IMR-90 (cell line): ENCODE measurements around the gene APOBEC3B. TPM values are rescaled to one million over a fixed set of nuclear protein-coding genes. Genes with fewer than 3 reads are reported as not detected.

ENCODE experiments used
- ATAC-seq: fragments of 200-7000 bp; cut with Tn5 transposase; 2 replicates; pipeline ENCODE4 v1.9.1; 2020; ENCODE audit warnings: low read depth, mild to moderate bottlenecking, moderate library complexity
- BruUV-seq: library from RNA; stranded (reverse); fragments of 400-500 nt; replicated peaks from 2 replicates; lab custom pipeline; 2021; lab: Mats Ljungman, UMichigan
- CTCF ChIA-PET: fragments of 300-600 bp; formaldehyde crosslinking; extraction: SDS; loops from one replicate; lab custom pipeline; 2021; ENCODE audit warnings: antibody characterized with exemption; lab: Yijun Ruan, JAX
- POLR2A ChIA-PET: fragments of 300-600 bp; sonication (Branson Sonifier 250); formaldehyde crosslinking; loops from one replicate; lab custom pipeline; 2022; ENCODE audit warnings: antibody characterized with exemption; ENCODE audit not compliant: unreplicated experiment; lab: Charles Lee
- DNase-seq: peaks from one replicate; pipeline ENCODE4 v3.0.0; 2013
- H2AFZ ChIP-seq: replicated peaks from 2 replicates; pipeline ENCODE3; 2013; ENCODE audit warnings: low read length, mild to moderate bottlenecking; ENCODE audit not compliant: poor library complexity
- H2AK5ac ChIP-seq: 2 replicates; pipeline ENCODE4 v1.6.1; 2013; ENCODE audit warnings: low read depth, low read length, inconsistent platforms
- H2AK9ac ChIP-seq: replicated peaks from 2 replicates; pipeline ENCODE3; 2013; ENCODE audit warnings: mild to moderate bottlenecking, low read depth, low read length, moderate library complexity; ENCODE audit not compliant: poor library complexity
- H2BK120ac ChIP-seq: 2 replicates; pipeline ENCODE4 v1.6.1; 2013; ENCODE audit warnings: low read depth, low read length, inconsistent platforms
- H2BK15ac ChIP-seq: 3 replicates; pipeline ENCODE4 v1.6.1; 2013; ENCODE audit warnings: low read depth, low read length, inconsistent platforms
- H2BK20ac ChIP-seq: 2 replicates; pipeline ENCODE4 v1.6.1; 2013; ENCODE audit warnings: low read depth, mild to moderate bottlenecking, inconsistent platforms, low read length, moderate library complexity
- H2BK5ac ChIP-seq: 2 replicates; pipeline ENCODE4 v1.6.1; 2013; ENCODE audit warnings: mild to moderate bottlenecking, low read depth, low read length, inconsistent platforms; ENCODE audit not compliant: poor library complexity, severe bottlenecking
- H3K14ac ChIP-seq: replicated peaks from 2 replicates; pipeline ENCODE4 v1.6.1; 2013; ENCODE audit warnings: low read depth, low read length, inconsistent platforms
- H3K18ac ChIP-seq: 2 replicates; pipeline ENCODE4 v1.6.1; 2013; ENCODE audit warnings: low read depth, low read length, control low read depth
- H3K23ac ChIP-seq: 2 replicates; pipeline ENCODE4 v1.6.1; 2013; ENCODE audit warnings: low read depth, low read length, inconsistent platforms
- H3K27ac ChIP-seq: 2 replicates; pipeline ENCODE4 v1.5.1; 2013; ENCODE audit warnings: mild to moderate bottlenecking, control low read depth, low read length; ENCODE audit not compliant: insufficient read depth
- H3K27me3 ChIP-seq: 2 replicates; pipeline ENCODE4 v1.6.1; 2013; ENCODE audit warnings: low read length; ENCODE audit not compliant: control insufficient read depth, insufficient read depth
- H3K36me3 ChIP-seq: 2 replicates; pipeline ENCODE4 v1.6.1; 2013; ENCODE audit warnings: low read length, mixed read lengths; ENCODE audit not compliant: control insufficient read depth, insufficient read depth
- H3K4ac ChIP-seq: 2 replicates; pipeline ENCODE4 v1.6.1; 2013; ENCODE audit warnings: low read depth, low read length, inconsistent platforms
- H3K4me1 ChIP-seq: 2 replicates; pipeline ENCODE4 v1.6.1; 2013; ENCODE audit warnings: low read length, mixed read lengths; ENCODE audit not compliant: control insufficient read depth, insufficient read depth
- H3K4me2 ChIP-seq: 2 replicates; pipeline ENCODE4 v1.6.1; 2013; ENCODE audit warnings: low read depth, mild to moderate bottlenecking, control low read depth, low read length, moderate library complexity
- H3K4me3 ChIP-seq: 2 replicates; pipeline ENCODE4 v1.5.1; 2013; ENCODE audit warnings: low read depth, mild to moderate bottlenecking, control low read depth, low read length, moderate library complexity; ENCODE audit not compliant: insufficient read depth
- H3K56ac ChIP-seq: 2 replicates; pipeline ENCODE4 v1.6.1; 2013; ENCODE audit warnings: low read length, inconsistent platforms; ENCODE audit not compliant: insufficient read depth; ENCODE audit errors: extremely low read depth
- H3K79me1 ChIP-seq, 2 experiments: 2 replicates each; pipeline ENCODE4 v1.6.1; 2013; ENCODE audit warnings: low read length in 2 of 2, inconsistent platforms in 1 of 2, low read depth in 1 of 2
- H3K9ac ChIP-seq: 2 replicates; pipeline ENCODE4 v1.6.1; 2013; ENCODE audit warnings: low read depth, low read length, control low read depth
- H3K9me1 ChIP-seq: 2 replicates; pipeline ENCODE4 v1.6.1; 2013; ENCODE audit warnings: low read length, inconsistent platforms; ENCODE audit not compliant: insufficient read depth
- H3K9me3 ChIP-seq: 2 replicates; pipeline ENCODE4 v1.6.1; 2013; ENCODE audit warnings: low read length; ENCODE audit not compliant: control insufficient read depth, insufficient read depth
- H4K20me1 ChIP-seq: 2 replicates; pipeline ENCODE4 v1.6.1; 2013; ENCODE audit warnings: low read length, inconsistent platforms; ENCODE audit not compliant: insufficient read depth
- H4K5ac ChIP-seq: 2 replicates; pipeline ENCODE4 v1.6.1; 2013; ENCODE audit warnings: mild to moderate bottlenecking, low read depth, low read length, control low read depth
- H4K8ac ChIP-seq, 2 experiments: 2 replicates each; pipeline ENCODE4 v1.6.1; 2013; ENCODE audit warnings: low read depth in 2 of 2, low read length in 2 of 2, control low read depth in 1 of 2, inconsistent platforms in 1 of 2
- H4K91ac ChIP-seq: 2 replicates; pipeline ENCODE4 v1.6.1; 2013; ENCODE audit warnings: low read depth, low read length, inconsistent platforms; ENCODE audit not compliant: insufficient read depth
- BHLHE40 ChIP-seq: fragments of 150-350 bp; IDR thresholded peaks from 2 replicates; pipeline ENCODE4 v1.6.1; 2016; ENCODE audit warnings: mild to moderate bottlenecking, low read depth, low read length
- CEBPB ChIP-seq: IDR thresholded peaks from 2 replicates; pipeline ENCODE4 v1.6.1; 2012; ENCODE audit warnings: low read depth, low read length, improper control_type of control experiment
- MAFK ChIP-seq: IDR thresholded peaks from 2 replicates; pipeline ENCODE4 v1.6.1; 2012; ENCODE audit warnings: low read depth, low read length, improper control_type of control experiment
- MXI1 ChIP-seq: IDR thresholded peaks from 2 replicates; pipeline ENCODE4 v1.6.1; 2012; ENCODE audit warnings: low read depth, mild to moderate bottlenecking, low read length, moderate library complexity, borderline replicate concordance
- NFE2L2 ChIP-seq: fragments of 150-350 bp; IDR thresholded peaks from 2 replicates; pipeline ENCODE4 v1.6.1; 2016; ENCODE audit warnings: low read depth, mild to moderate bottlenecking, low read length
- RAD21 ChIP-seq: IDR thresholded peaks from 2 replicates; pipeline ENCODE4 v1.6.1; 2012; ENCODE audit warnings: low read length, improper control_type of control experiment
- RFX5 ChIP-seq: IDR thresholded peaks from 2 replicates; pipeline ENCODE4 v1.8.0; 2012; ENCODE audit warnings: low read depth, mild to moderate bottlenecking, low read length, moderate library complexity
- SMC3 ChIP-seq: fragments of 150-350 bp; IDR thresholded peaks from 2 replicates; pipeline ENCODE4 v1.6.1; 2016; ENCODE audit warnings: low read depth, mild to moderate bottlenecking, antibody characterized with exemption, low read length, moderate library complexity
- WGBS, 2 experiments: methylation state at CpG; one replicate each; pipeline versions ENCODE4 v1.1.5 to v1.1.7; 2013; ENCODE audit warnings: missing lambda C conversion rate in 2 of 2; ENCODE audit not compliant: insufficient read length in 1 of 2; ENCODE audit errors: extremely low coverage in 2 of 2; 5-methylcytosine and 5-hydroxymethylcytosine counted together
- dilution Hi-C: fragments of 300-500 bp; cut with HindIII; formaldehyde crosslinking; loops from one replicate; pipeline ENCODE4 v1.14.3; 2018; ENCODE audit warnings: low sequenced_read_pairs; ENCODE audit not compliant: unreplicated experiment
- in situ Hi-C: fragments of 300-500 bp; cut with MboI; formaldehyde crosslinking; loops from 3 replicates; pipeline ENCODE4 v1.14.3; 2019; ENCODE audit warnings: low sequenced_read_pairs, inconsistent platforms, mixed read lengths
- intact Hi-C: fragments of 100-400 bp; cut with micrococcal nuclease; formaldehyde crosslinking; loops from 2 replicates; pipeline ENCODE4 v1.10.0; 2022
- polyA plus RNA-seq, 3 experiments: library from polyadenylated mRNA; depleted of rRNA; stranded (reverse); fragments of >200 nt; gene quantifications; 2 replicates each; pipeline ENCODE4 v1.2.3, GENCODE V29; 2012; ENCODE audit warnings: low replicate concordance in 1 of 3
- total RNA-seq: library from RNA; depleted of rRNA; stranded (reverse); fragments of >200 nt; gene quantifications from 2 replicates; pipeline ENCODE4 v1.2.3, GENCODE V29; 2012
- TF ChIP-seq, protein P1 (sequence below): conservative IDR thresholded peaks from 2 replicates; pipeline ENCODE4 v1.5.1; 2012; ENCODE audit warnings: mild to moderate bottlenecking, low read depth, low read length, improper control_type of control experiment
- TF ChIP-seq, protein P2 (sequence below): fragments of 150-350 bp; IDR thresholded peaks from 2 replicates; pipeline ENCODE4 v1.6.1; 2016; ENCODE audit warnings: low read depth, mild to moderate bottlenecking, low read length, moderate library complexity, borderline replicate concordance
- TF ChIP-seq, protein P3 (sequence below): fragments of 150-350 bp; IDR thresholded peaks from 2 replicates; pipeline ENCODE4 v1.6.1; 2017; ENCODE audit warnings: mild to moderate bottlenecking, antibody characterized with exemption, low read length, low read depth

APOBEC3B gene
- total and polyA plus RNA-seq, 2 of the 4 experiments (the other 2 are of a cell fraction), result 17.6 to 34.2 TPM

DNA sequence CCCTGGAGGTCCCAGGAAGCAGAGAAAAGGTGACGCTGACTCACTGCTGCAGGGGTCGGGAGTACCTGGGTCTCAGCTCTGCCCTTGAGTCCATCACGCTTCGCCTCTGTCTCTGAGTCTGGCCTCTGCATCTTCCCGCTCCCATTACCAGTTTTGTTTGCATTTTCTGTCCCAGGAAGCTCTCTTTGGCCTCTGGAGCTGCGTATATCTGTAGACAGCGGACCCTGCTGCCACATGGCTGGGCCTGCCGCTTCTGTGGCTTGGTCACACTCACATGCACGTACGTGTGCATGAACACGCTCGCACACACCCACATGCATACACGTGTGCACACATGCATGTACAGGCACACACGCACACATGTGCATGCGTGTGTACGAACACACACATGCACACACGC is 45.6 kb upstream of the APOBEC3B start:
- Histone ChIP-seq H4K5ac (no peak overlapping the region), H3K79me1 (no peaks in the 10 kb centered on the region), H3K36me3 (no peaks in the 10 kb centered on the region), H3K4me1 (no peaks in the 10 kb centered on the region), H3K9me3 (no peaks in the 10 kb centered on the region; the same call in 1 of the 2 replicates), H3K23ac (no peak overlapping the region), H3K4me2 (no peak overlapping the region), H3K18ac (no peak overlapping the region), H4K8ac (no peak overlapping the region), H2BK5ac (no peak overlapping the region), H2AFZ (no peak overlapping the region), H3K4ac (no peak overlapping the region), H3K27ac (no peak overlapping the region), H2AK5ac (no peak overlapping the region), H2BK120ac (no peak overlapping the region), H3K9me1 (no peaks in the 10 kb centered on the region; the same call in 1 of the 2 replicates), H4K91ac (no peak overlapping the region), H3K4me3 (no peak overlapping the region), H3K14ac (no peak overlapping the region), H4K20me1 (no peaks in the 10 kb centered on the region; the same call in 1 of the 2 replicates), H3K27me3 (peaks cover 44% of the 10 kb centered on the region), H3K9ac (no peak overlapping the region), H2AK9ac (no peak overlapping the region), H3K56ac (no peak overlapping the region), H2BK15ac (no peak overlapping the region), H2BK20ac (no peak overlapping the region)
- dilution Hi-C loops, result no loop called here
- intact Hi-C loops, result no loop called here
- no peak for ATAC-seq
- CTCF ChIA-PET, result no interaction called here
- POLR2A ChIA-PET, result no interaction called here
- TF ChIP-seq, protein P1, sequence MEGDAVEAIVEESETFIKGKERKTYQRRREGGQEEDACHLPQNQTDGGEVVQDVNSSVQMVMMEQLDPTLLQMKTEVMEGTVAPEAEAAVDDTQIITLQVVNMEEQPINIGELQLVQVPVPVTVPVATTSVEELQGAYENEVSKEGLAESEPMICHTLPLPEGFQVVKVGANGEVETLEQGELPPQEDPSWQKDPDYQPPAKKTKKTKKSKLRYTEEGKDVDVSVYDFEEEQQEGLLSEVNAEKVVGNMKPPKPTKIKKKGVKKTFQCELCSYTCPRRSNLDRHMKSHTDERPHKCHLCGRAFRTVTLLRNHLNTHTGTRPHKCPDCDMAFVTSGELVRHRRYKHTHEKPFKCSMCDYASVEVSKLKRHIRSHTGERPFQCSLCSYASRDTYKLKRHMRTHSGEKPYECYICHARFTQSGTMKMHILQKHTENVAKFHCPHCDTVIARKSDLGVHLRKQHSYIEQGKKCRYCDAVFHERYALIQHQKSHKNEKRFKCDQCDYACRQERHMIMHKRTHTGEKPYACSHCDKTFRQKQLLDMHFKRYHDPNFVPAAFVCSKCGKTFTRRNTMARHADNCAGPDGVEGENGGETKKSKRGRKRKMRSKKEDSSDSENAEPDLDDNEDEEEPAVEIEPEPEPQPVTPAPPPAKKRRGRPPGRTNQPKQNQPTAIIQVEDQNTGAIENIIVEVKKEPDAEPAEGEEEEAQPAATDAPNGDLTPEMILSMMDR, result no peak
- TF ChIP-seq SMC3 (no peak), NFE2L2 (no peak), MAFK (no peak), RAD21 (no peak), RFX5 (no peak), CEBPB (no peak), MXI1 (no peak), BHLHE40 (no peak)
- TF ChIP-seq, protein P2, sequence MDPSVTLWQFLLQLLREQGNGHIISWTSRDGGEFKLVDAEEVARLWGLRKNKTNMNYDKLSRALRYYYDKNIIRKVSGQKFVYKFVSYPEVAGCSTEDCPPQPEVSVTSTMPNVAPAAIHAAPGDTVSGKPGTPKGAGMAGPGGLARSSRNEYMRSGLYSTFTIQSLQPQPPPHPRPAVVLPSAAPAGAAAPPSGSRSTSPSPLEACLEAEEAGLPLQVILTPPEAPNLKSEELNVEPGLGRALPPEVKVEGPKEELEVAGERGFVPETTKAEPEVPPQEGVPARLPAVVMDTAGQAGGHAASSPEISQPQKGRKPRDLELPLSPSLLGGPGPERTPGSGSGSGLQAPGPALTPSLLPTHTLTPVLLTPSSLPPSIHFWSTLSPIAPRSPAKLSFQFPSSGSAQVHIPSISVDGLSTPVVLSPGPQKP, result no peak
- TF ChIP-seq, protein P3, sequence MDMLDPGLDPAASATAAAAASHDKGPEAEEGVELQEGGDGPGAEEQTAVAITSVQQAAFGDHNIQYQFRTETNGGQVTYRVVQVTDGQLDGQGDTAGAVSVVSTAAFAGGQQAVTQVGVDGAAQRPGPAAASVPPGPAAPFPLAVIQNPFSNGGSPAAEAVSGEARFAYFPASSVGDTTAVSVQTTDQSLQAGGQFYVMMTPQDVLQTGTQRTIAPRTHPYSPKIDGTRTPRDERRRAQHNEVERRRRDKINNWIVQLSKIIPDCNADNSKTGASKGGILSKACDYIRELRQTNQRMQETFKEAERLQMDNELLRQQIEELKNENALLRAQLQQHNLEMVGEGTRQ, result no peak
- no TSS peak for BruUV-seq
- no peak for DNase-seq
- WGBS, 2 experiments, result 65% methylated on average over 14 of the region's 17 CpGs; no CpG with 5 or more reads in 1 of the 2 experiments
- in situ Hi-C loops, result no loop called here
